IMR-90 (cell line): ENCODE results near the gene STX16. TPM values are rescaled to one million over a fixed set of nuclear protein-coding genes. Genes with fewer than 3 reads are reported as not detected.

ENCODE experiments used
- ATAC-seq: fragments of 200-7000 bp; cut with Tn5 transposase; 2 replicates; pipeline ENCODE4 v1.9.1; 2020; ENCODE audit warnings: low read depth, mild to moderate bottlenecking, moderate library complexity
- BruUV-seq: library from RNA; stranded (reverse); fragments of 400-500 nt; replicated peaks from 2 replicates; lab custom pipeline; 2021; lab: Mats Ljungman, UMichigan
- CTCF ChIA-PET: fragments of 300-600 bp; formaldehyde crosslinking; extraction: SDS; loops from one replicate; lab custom pipeline; 2021; ENCODE audit warnings: antibody characterized with exemption; lab: Yijun Ruan, JAX
- POLR2A ChIA-PET: fragments of 300-600 bp; sonication (Branson Sonifier 250); formaldehyde crosslinking; loops from one replicate; lab custom pipeline; 2022; ENCODE audit warnings: antibody characterized with exemption; ENCODE audit not compliant: unreplicated experiment; lab: Charles Lee
- DNase-seq: peaks from one replicate; pipeline ENCODE4 v3.0.0; 2013
- H2AFZ ChIP-seq: replicated peaks from 2 replicates; pipeline ENCODE3; 2013; ENCODE audit warnings: low read length, mild to moderate bottlenecking; ENCODE audit not compliant: poor library complexity
- H2AK5ac ChIP-seq: 2 replicates; pipeline ENCODE4 v1.6.1; 2013; ENCODE audit warnings: low read depth, low read length, inconsistent platforms
- H2AK9ac ChIP-seq: replicated peaks from 2 replicates; pipeline ENCODE3; 2013; ENCODE audit warnings: mild to moderate bottlenecking, low read depth, low read length, moderate library complexity; ENCODE audit not compliant: poor library complexity
- H2BK120ac ChIP-seq: 2 replicates; pipeline ENCODE4 v1.6.1; 2013; ENCODE audit warnings: low read depth, low read length, inconsistent platforms
- H2BK15ac ChIP-seq: 3 replicates; pipeline ENCODE4 v1.6.1; 2013; ENCODE audit warnings: low read depth, low read length, inconsistent platforms
- H2BK20ac ChIP-seq: 2 replicates; pipeline ENCODE4 v1.6.1; 2013; ENCODE audit warnings: low read depth, mild to moderate bottlenecking, inconsistent platforms, low read length, moderate library complexity
- H2BK5ac ChIP-seq: 2 replicates; pipeline ENCODE4 v1.6.1; 2013; ENCODE audit warnings: mild to moderate bottlenecking, low read depth, low read length, inconsistent platforms; ENCODE audit not compliant: poor library complexity, severe bottlenecking
- H3K14ac ChIP-seq: replicated peaks from 2 replicates; pipeline ENCODE4 v1.6.1; 2013; ENCODE audit warnings: low read depth, low read length, inconsistent platforms
- H3K18ac ChIP-seq: 2 replicates; pipeline ENCODE4 v1.6.1; 2013; ENCODE audit warnings: low read depth, low read length, control low read depth
- H3K23ac ChIP-seq: 2 replicates; pipeline ENCODE4 v1.6.1; 2013; ENCODE audit warnings: low read depth, low read length, inconsistent platforms
- H3K27ac ChIP-seq: 2 replicates; pipeline ENCODE4 v1.5.1; 2013; ENCODE audit warnings: mild to moderate bottlenecking, control low read depth, low read length; ENCODE audit not compliant: insufficient read depth
- H3K27me3 ChIP-seq: 2 replicates; pipeline ENCODE4 v1.6.1; 2013; ENCODE audit warnings: low read length; ENCODE audit not compliant: control insufficient read depth, insufficient read depth
- H3K36me3 ChIP-seq: 2 replicates; pipeline ENCODE4 v1.6.1; 2013; ENCODE audit warnings: low read length, mixed read lengths; ENCODE audit not compliant: control insufficient read depth, insufficient read depth
- H3K4ac ChIP-seq: 2 replicates; pipeline ENCODE4 v1.6.1; 2013; ENCODE audit warnings: low read depth, low read length, inconsistent platforms
- H3K4me1 ChIP-seq: 2 replicates; pipeline ENCODE4 v1.6.1; 2013; ENCODE audit warnings: low read length, mixed read lengths; ENCODE audit not compliant: control insufficient read depth, insufficient read depth
- H3K4me2 ChIP-seq: 2 replicates; pipeline ENCODE4 v1.6.1; 2013; ENCODE audit warnings: low read depth, mild to moderate bottlenecking, control low read depth, low read length, moderate library complexity
- H3K4me3 ChIP-seq: 2 replicates; pipeline ENCODE4 v1.5.1; 2013; ENCODE audit warnings: low read depth, mild to moderate bottlenecking, control low read depth, low read length, moderate library complexity; ENCODE audit not compliant: insufficient read depth
- H3K56ac ChIP-seq: 2 replicates; pipeline ENCODE4 v1.6.1; 2013; ENCODE audit warnings: low read length, inconsistent platforms; ENCODE audit not compliant: insufficient read depth; ENCODE audit errors: extremely low read depth
- H3K79me1 ChIP-seq, 2 experiments: 2 replicates each; pipeline ENCODE4 v1.6.1; 2013; ENCODE audit warnings: low read length in 2 of 2, inconsistent platforms in 1 of 2, low read depth in 1 of 2
- H3K9ac ChIP-seq: 2 replicates; pipeline ENCODE4 v1.6.1; 2013; ENCODE audit warnings: low read depth, low read length, control low read depth
- H3K9me1 ChIP-seq: 2 replicates; pipeline ENCODE4 v1.6.1; 2013; ENCODE audit warnings: low read length, inconsistent platforms; ENCODE audit not compliant: insufficient read depth
- H3K9me3 ChIP-seq: 2 replicates; pipeline ENCODE4 v1.6.1; 2013; ENCODE audit warnings: low read length; ENCODE audit not compliant: control insufficient read depth, insufficient read depth
- H4K20me1 ChIP-seq: 2 replicates; pipeline ENCODE4 v1.6.1; 2013; ENCODE audit warnings: low read length, inconsistent platforms; ENCODE audit not compliant: insufficient read depth
- H4K5ac ChIP-seq: 2 replicates; pipeline ENCODE4 v1.6.1; 2013; ENCODE audit warnings: mild to moderate bottlenecking, low read depth, low read length, control low read depth
- H4K8ac ChIP-seq, 2 experiments: 2 replicates each; pipeline ENCODE4 v1.6.1; 2013; ENCODE audit warnings: low read depth in 2 of 2, low read length in 2 of 2, control low read depth in 1 of 2, inconsistent platforms in 1 of 2
- H4K91ac ChIP-seq: 2 replicates; pipeline ENCODE4 v1.6.1; 2013; ENCODE audit warnings: low read depth, low read length, inconsistent platforms; ENCODE audit not compliant: insufficient read depth
- BHLHE40 ChIP-seq: fragments of 150-350 bp; IDR thresholded peaks from 2 replicates; pipeline ENCODE4 v1.6.1; 2016; ENCODE audit warnings: mild to moderate bottlenecking, low read depth, low read length
- CEBPB ChIP-seq: IDR thresholded peaks from 2 replicates; pipeline ENCODE4 v1.6.1; 2012; ENCODE audit warnings: low read depth, low read length, improper control_type of control experiment
- CHD1 ChIP-seq: IDR thresholded peaks from 2 replicates; pipeline ENCODE4 v1.6.1; 2012; ENCODE audit warnings: low read depth, low read length, improper control_type of control experiment
- FOS ChIP-seq: fragments of 150-350 bp; IDR thresholded peaks from 2 replicates; pipeline ENCODE4 v1.6.1; 2016; ENCODE audit warnings: low read depth, low read length
- MAFK ChIP-seq: IDR thresholded peaks from 2 replicates; pipeline ENCODE4 v1.6.1; 2012; ENCODE audit warnings: low read depth, low read length, improper control_type of control experiment
- MAZ ChIP-seq: IDR thresholded peaks from 2 replicates; pipeline ENCODE4 v1.6.1; 2012; ENCODE audit warnings: low read depth, mild to moderate bottlenecking, low read length, improper control_type of control experiment, moderate library complexity, borderline replicate concordance
- MXI1 ChIP-seq: IDR thresholded peaks from 2 replicates; pipeline ENCODE4 v1.6.1; 2012; ENCODE audit warnings: low read depth, mild to moderate bottlenecking, low read length, moderate library complexity, borderline replicate concordance
- NFE2L2 ChIP-seq: fragments of 150-350 bp; IDR thresholded peaks from 2 replicates; pipeline ENCODE4 v1.6.1; 2016; ENCODE audit warnings: low read depth, mild to moderate bottlenecking, low read length
- POLR2A ChIP-seq: IDR thresholded peaks from 2 replicates; pipeline ENCODE4 v1.6.1; 2012; ENCODE audit warnings: mild to moderate bottlenecking, low read depth, low read length
- RAD21 ChIP-seq: IDR thresholded peaks from 2 replicates; pipeline ENCODE4 v1.6.1; 2012; ENCODE audit warnings: low read length, improper control_type of control experiment
- RCOR1 ChIP-seq: IDR thresholded peaks from 2 replicates; pipeline ENCODE4 v1.6.1; 2012; ENCODE audit warnings: mild to moderate bottlenecking, low read length, improper control_type of control experiment; ENCODE audit not compliant: insufficient replicate concordance
- RFX5 ChIP-seq: IDR thresholded peaks from 2 replicates; pipeline ENCODE4 v1.8.0; 2012; ENCODE audit warnings: low read depth, mild to moderate bottlenecking, low read length, moderate library complexity
- SMC3 ChIP-seq: fragments of 150-350 bp; IDR thresholded peaks from 2 replicates; pipeline ENCODE4 v1.6.1; 2016; ENCODE audit warnings: low read depth, mild to moderate bottlenecking, antibody characterized with exemption, low read length, moderate library complexity
- WGBS, 2 experiments: methylation state at CpG; one replicate each; pipeline versions ENCODE4 v1.1.5 to v1.1.7; 2013; ENCODE audit warnings: missing lambda C conversion rate in 2 of 2; ENCODE audit not compliant: insufficient read length in 1 of 2; ENCODE audit errors: extremely low coverage in 2 of 2; 5-methylcytosine and 5-hydroxymethylcytosine counted together
- dilution Hi-C: fragments of 300-500 bp; cut with HindIII; formaldehyde crosslinking; loops from one replicate; pipeline ENCODE4 v1.14.3; 2018; ENCODE audit warnings: low sequenced_read_pairs; ENCODE audit not compliant: unreplicated experiment
- in situ Hi-C: fragments of 300-500 bp; cut with MboI; formaldehyde crosslinking; loops from 3 replicates; pipeline ENCODE4 v1.14.3; 2019; ENCODE audit warnings: low sequenced_read_pairs, inconsistent platforms, mixed read lengths
- intact Hi-C: fragments of 100-400 bp; cut with micrococcal nuclease; formaldehyde crosslinking; loops from 2 replicates; pipeline ENCODE4 v1.10.0; 2022
- polyA plus RNA-seq, 3 experiments: library from polyadenylated mRNA; depleted of rRNA; stranded (reverse); fragments of >200 nt; gene quantifications; 2 replicates each; pipeline ENCODE4 v1.2.3, GENCODE V29; 2012; ENCODE audit warnings: low replicate concordance in 1 of 3
- total RNA-seq: library from RNA; depleted of rRNA; stranded (reverse); fragments of >200 nt; gene quantifications from 2 replicates; pipeline ENCODE4 v1.2.3, GENCODE V29; 2012
- TF ChIP-seq, protein P1 (sequence below): conservative IDR thresholded peaks from 2 replicates; pipeline ENCODE4 v1.5.1; 2012; ENCODE audit warnings: mild to moderate bottlenecking, low read depth, low read length, improper control_type of control experiment
- TF ChIP-seq, protein P2 (sequence below): fragments of 150-350 bp; IDR thresholded peaks from 2 replicates; pipeline ENCODE4 v1.6.1; 2017; ENCODE audit warnings: mild to moderate bottlenecking, antibody characterized with exemption, low read length, low read depth
- TF ChIP-seq, protein P3 (sequence below): fragments of 150-350 bp; IDR thresholded peaks from 2 replicates; pipeline ENCODE4 v1.6.1; 2016; ENCODE audit warnings: low read depth, mild to moderate bottlenecking, low read length, moderate library complexity, borderline replicate concordance

Gene STX16
- total and polyA plus RNA-seq, 2 of the 4 experiments (the other 2 are of a cell fraction), result 26.9 to 58.2 TPM

DNA sequence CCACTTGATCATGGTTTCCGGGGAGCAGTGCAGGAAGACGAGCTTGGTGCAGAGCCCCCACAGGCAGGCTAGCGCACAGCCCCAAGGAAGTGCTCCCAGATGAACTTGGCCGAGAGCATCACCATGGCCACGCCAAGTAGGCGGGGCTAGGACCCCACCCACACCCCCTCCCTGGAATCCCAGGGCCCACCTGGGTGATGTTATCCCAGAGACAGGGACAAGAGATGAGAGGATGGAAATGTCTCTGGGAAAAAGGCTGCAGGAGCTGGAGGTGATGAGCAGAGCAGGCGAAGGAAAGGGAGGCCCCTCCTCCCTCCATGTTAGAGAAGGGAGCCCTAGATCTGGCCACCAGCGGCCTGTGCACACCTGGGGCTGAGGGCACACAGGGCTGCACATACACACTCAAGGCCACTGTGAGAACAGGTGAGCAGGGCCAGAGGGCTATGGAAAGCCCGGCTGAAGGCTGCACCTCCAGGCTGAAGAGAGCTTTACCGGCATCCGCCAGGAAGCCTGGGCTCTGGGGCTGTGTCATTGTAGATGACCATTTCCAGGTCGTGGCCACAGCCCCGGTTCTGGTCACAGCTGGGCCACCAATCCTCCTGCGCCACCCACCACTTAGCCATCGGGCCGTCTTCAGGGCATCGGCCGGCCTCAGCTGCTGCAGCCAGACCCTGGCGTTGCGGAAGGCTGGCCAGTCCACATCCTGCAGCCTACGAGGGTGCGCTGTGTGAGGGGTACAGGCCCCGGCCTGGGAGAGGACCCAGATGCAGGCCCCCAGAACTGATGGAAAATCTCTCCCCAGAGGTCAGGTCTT is 66.4 kb downstream of the STX16 start:
- H3K23ac ChIP-seq, result no peak overlapping the region
- H3K9ac ChIP-seq, result no peak overlapping the region
- ATAC-seq (no peak), DNase-seq (no peak)
- H3K9me1 ChIP-seq, result no peaks in the 10 kb centered on the region
- H3K18ac ChIP-seq, result no peak overlapping the region
- H2AK9ac ChIP-seq, result no peak overlapping the region
- no peak overlapping the region for H2AFZ ChIP-seq
- no TSS peak for BruUV-seq
- no peak overlapping the region for H3K4me2 ChIP-seq
- no peak overlapping the region for H4K8ac ChIP-seq
- in situ Hi-C loops (no loop called here), intact Hi-C loops (no loop called here), dilution Hi-C loops (no loop called here)
- H2BK20ac ChIP-seq, result no peak overlapping the region
- no peak overlapping the region for H4K5ac ChIP-seq
- no peak overlapping the region for H2BK120ac ChIP-seq
- ChIA-PET CTCF (no interaction called here), POLR2A (no interaction called here)
- H3K4ac ChIP-seq, result no peak overlapping the region
- no peak overlapping the region for H3K56ac ChIP-seq
- H3K14ac ChIP-seq, result no peak overlapping the region
- no peak overlapping the region for H2BK15ac ChIP-seq
- peaks cover 25% of the 10 kb centered on the region for H3K27me3 ChIP-seq
- 92% methylated on average over 5 of the region's 23 CpGs; no CpG with 5 or more reads in 1 of the 2 experiments for WGBS, 2 experiments
- H4K91ac ChIP-seq, result no peak overlapping the region
- no peaks in the 10 kb centered on the region for H3K36me3 ChIP-seq
- no peak overlapping the region for H3K4me3 ChIP-seq
- H3K27ac ChIP-seq, result no peak overlapping the region
- no peaks in the 10 kb centered on the region for H4K20me1 ChIP-seq
- no peaks in the 10 kb centered on the region for H3K4me1 ChIP-seq
- H2BK5ac ChIP-seq, result no peak overlapping the region
- TF ChIP-seq SMC3, result no peak
- TF ChIP-seq FOS, result no peak
- TF ChIP-seq RCOR1, result no peak
- no peak for TF ChIP-seq BHLHE40
- TF ChIP-seq CHD1, result no peak
- TF ChIP-seq, protein P1, sequence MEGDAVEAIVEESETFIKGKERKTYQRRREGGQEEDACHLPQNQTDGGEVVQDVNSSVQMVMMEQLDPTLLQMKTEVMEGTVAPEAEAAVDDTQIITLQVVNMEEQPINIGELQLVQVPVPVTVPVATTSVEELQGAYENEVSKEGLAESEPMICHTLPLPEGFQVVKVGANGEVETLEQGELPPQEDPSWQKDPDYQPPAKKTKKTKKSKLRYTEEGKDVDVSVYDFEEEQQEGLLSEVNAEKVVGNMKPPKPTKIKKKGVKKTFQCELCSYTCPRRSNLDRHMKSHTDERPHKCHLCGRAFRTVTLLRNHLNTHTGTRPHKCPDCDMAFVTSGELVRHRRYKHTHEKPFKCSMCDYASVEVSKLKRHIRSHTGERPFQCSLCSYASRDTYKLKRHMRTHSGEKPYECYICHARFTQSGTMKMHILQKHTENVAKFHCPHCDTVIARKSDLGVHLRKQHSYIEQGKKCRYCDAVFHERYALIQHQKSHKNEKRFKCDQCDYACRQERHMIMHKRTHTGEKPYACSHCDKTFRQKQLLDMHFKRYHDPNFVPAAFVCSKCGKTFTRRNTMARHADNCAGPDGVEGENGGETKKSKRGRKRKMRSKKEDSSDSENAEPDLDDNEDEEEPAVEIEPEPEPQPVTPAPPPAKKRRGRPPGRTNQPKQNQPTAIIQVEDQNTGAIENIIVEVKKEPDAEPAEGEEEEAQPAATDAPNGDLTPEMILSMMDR, result no peak
- TF ChIP-seq MAZ, result no peak
- TF ChIP-seq CEBPB, result no peak
- no peak for TF ChIP-seq POLR2A
- TF ChIP-seq RFX5, result no peak
- TF ChIP-seq MXI1, result no peak
- no peak for TF ChIP-seq MAFK
- TF ChIP-seq NFE2L2, result no peak
- no peak for TF ChIP-seq RAD21
- TF ChIP-seq, protein P2, sequence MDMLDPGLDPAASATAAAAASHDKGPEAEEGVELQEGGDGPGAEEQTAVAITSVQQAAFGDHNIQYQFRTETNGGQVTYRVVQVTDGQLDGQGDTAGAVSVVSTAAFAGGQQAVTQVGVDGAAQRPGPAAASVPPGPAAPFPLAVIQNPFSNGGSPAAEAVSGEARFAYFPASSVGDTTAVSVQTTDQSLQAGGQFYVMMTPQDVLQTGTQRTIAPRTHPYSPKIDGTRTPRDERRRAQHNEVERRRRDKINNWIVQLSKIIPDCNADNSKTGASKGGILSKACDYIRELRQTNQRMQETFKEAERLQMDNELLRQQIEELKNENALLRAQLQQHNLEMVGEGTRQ, result no peak
- TF ChIP-seq, protein P3, sequence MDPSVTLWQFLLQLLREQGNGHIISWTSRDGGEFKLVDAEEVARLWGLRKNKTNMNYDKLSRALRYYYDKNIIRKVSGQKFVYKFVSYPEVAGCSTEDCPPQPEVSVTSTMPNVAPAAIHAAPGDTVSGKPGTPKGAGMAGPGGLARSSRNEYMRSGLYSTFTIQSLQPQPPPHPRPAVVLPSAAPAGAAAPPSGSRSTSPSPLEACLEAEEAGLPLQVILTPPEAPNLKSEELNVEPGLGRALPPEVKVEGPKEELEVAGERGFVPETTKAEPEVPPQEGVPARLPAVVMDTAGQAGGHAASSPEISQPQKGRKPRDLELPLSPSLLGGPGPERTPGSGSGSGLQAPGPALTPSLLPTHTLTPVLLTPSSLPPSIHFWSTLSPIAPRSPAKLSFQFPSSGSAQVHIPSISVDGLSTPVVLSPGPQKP, result no peak
- H3K9me3 ChIP-seq, result no peaks in the 10 kb centered on the region
- no peaks in the 10 kb centered on the region for H3K79me1 ChIP-seq
- no peak overlapping the region for H2AK5ac ChIP-seq
